ENCODE measurements around the gene DLGAP4. TPM values are rescaled to one million over a fixed set of nuclear protein-coding genes. Genes with fewer than 3 reads are reported as not detected.

The DLGAP4 gene
- total RNA-seq, 1 donor, result 18.1 TPM

GRCh38 chr20:36391955-36392354 lies 85.8 kb downstream of the DLGAP4 start:
- peaks cover 13% of the 10 kb centered on the region for H3K27me3 ChIP-seq (ENCODE audit: insufficient read depth, low read length)
- no peaks in the 10 kb centered on the region for H3K36me3 ChIP-seq (ENCODE audit: insufficient read depth, low read length)
- no peak for TF ChIP-seq CTCF (IDR thresholded peaks at IDR 0.05; ENCODE audit: extremely low read depth, low read depth, low read length)
- H3K9me3 ChIP-seq (ENCODE audit: low read depth, low read length), result no peaks in the 10 kb centered on the region
- no peak overlapping the region for H3K4me2 ChIP-seq (ENCODE audit: insufficient read depth, low read length)
- no peaks in the 10 kb centered on the region for H3K79me2 ChIP-seq (ENCODE audit: insufficient read depth, low read length)
- no peaks in the 10 kb centered on the region for H3K4me1 ChIP-seq (ENCODE audit: insufficient read depth, low read length)
- no peak overlapping the region for H2AFZ ChIP-seq (ENCODE audit: low read length)
- H3K27ac ChIP-seq (ENCODE audit: low read depth, low read length), result no peak overlapping the region
- H3K4me3 ChIP-seq (ENCODE audit: insufficient read depth, low read length), result no peak overlapping the region
- no peak for DNase-seq (ENCODE audit: insufficient read length, low spot score, missing footprints)
- no peaks in the 10 kb centered on the region for H4K20me1 ChIP-seq (ENCODE audit: insufficient read depth, low read length)

- H3K27ac ChIP-seq (ENCODE audit: low read depth, low read length), result no peak overlapping the region
Observed at GRCh38 chr20:36392989-36393388, 86.8 kb downstream of the DLGAP4 start.

GRCh38 chr20:36394340-36394965 lies 88.3 kb downstream of the DLGAP4 start:
- TF ChIP-seq CTCF (IDR thresholded peaks at IDR 0.05; ENCODE audit: extremely low read depth, low read depth, low read length), result no peak
- H3K27me3 ChIP-seq (ENCODE audit: insufficient read depth, low read length), result peaks cover 20% of the 10 kb centered on the region
- no peak overlapping the region for H3K27ac ChIP-seq (ENCODE audit: low read depth, low read length)
- H2AFZ ChIP-seq (ENCODE audit: low read length), result no peak overlapping the region
- no peaks in the 10 kb centered on the region for H3K4me1 ChIP-seq (ENCODE audit: insufficient read depth, low read length)
- DNase-seq (ENCODE audit: insufficient read length, low spot score, missing footprints), result peak; percentile 74
- no peaks in the 10 kb centered on the region for H3K36me3 ChIP-seq (ENCODE audit: insufficient read depth, low read length)
- no peak overlapping the region for H3K4me2 ChIP-seq (ENCODE audit: insufficient read depth, low read length)
- H3K79me2 ChIP-seq (ENCODE audit: insufficient read depth, low read length), result no peaks in the 10 kb centered on the region
- H3K4me3 ChIP-seq (ENCODE audit: insufficient read depth, low read length), result no peak overlapping the region
- no peaks in the 10 kb centered on the region for H3K9me3 ChIP-seq (ENCODE audit: low read depth, low read length)
- no peaks in the 10 kb centered on the region for H4K20me1 ChIP-seq (ENCODE audit: insufficient read depth, low read length)

More at GRCh38 chr20:36392989-36393388, 86.8 kb downstream of the DLGAP4 start:
- peaks cover 17% of the 10 kb centered on the region for H3K27me3 ChIP-seq (ENCODE audit: insufficient read depth, low read length)
- DNase-seq (ENCODE audit: insufficient read length, low spot score, missing footprints), result no peak
- H3K4me2 ChIP-seq (ENCODE audit: insufficient read depth, low read length), result no peak overlapping the region
- H3K36me3 ChIP-seq (ENCODE audit: insufficient read depth, low read length), result no peaks in the 10 kb centered on the region
- H3K4me3 ChIP-seq (ENCODE audit: insufficient read depth, low read length), result no peak overlapping the region
- no peaks in the 10 kb centered on the region for H4K20me1 ChIP-seq (ENCODE audit: insufficient read depth, low read length)
- TF ChIP-seq CTCF (IDR thresholded peaks at IDR 0.05; ENCODE audit: extremely low read depth, low read depth, low read length), result no peak
- H3K4me1 ChIP-seq (ENCODE audit: insufficient read depth, low read length), result no peaks in the 10 kb centered on the region
- H3K79me2 ChIP-seq (ENCODE audit: insufficient read depth, low read length), result no peaks in the 10 kb centered on the region
- H2AFZ ChIP-seq (ENCODE audit: low read length), result no peak overlapping the region
- H3K9me3 ChIP-seq (ENCODE audit: low read depth, low read length), result no peaks in the 10 kb centered on the region

GRCh38 chr20:36396340-36396739 lies 90.2 kb downstream of the DLGAP4 start:
- H4K20me1 ChIP-seq (ENCODE audit: insufficient read depth, low read length), result no peaks in the 10 kb centered on the region
- H3K4me1 ChIP-seq (ENCODE audit: insufficient read depth, low read length), result no peaks in the 10 kb centered on the region
- H3K27ac ChIP-seq (ENCODE audit: low read depth, low read length), result no peak overlapping the region
- H2AFZ ChIP-seq (ENCODE audit: low read length), result no peak overlapping the region
- no peak overlapping the region for H3K4me2 ChIP-seq (ENCODE audit: insufficient read depth, low read length)
- TF ChIP-seq CTCF (IDR thresholded peaks at IDR 0.05; ENCODE audit: extremely low read depth, low read depth, low read length), result no peak
- no peaks in the 10 kb centered on the region for H3K36me3 ChIP-seq (ENCODE audit: insufficient read depth, low read length)
- no peak overlapping the region for H3K4me3 ChIP-seq (ENCODE audit: insufficient read depth, low read length)
- H3K79me2 ChIP-seq (ENCODE audit: insufficient read depth, low read length), result no peaks in the 10 kb centered on the region
- DNase-seq (ENCODE audit: insufficient read length, low spot score, missing footprints), result no peak
- H3K9me3 ChIP-seq (ENCODE audit: low read depth, low read length), result no peaks in the 10 kb centered on the region
- H3K27me3 ChIP-seq (ENCODE audit: insufficient read depth, low read length), result peaks cover 38% of the 10 kb centered on the region

Data from osteoblast (primary cell).